RWPE1 (cell line): Measurements from ENCODE around the gene CPED1.

Source experiments
- CTCF ChIA-PET: fragments of 350-600 bp; sonication (Branson Sonifier 250); formaldehyde crosslinking; extraction: SDS; loops from one replicate; lab custom pipeline; 2021; lab: Yijun Ruan, JAX
- POLR2A ChIA-PET: fragments of 400-600 bp; formaldehyde crosslinking; extraction: SDS; loops from one replicate; lab custom pipeline; 2020; ENCODE audit warnings: antibody characterized with exemption; ENCODE audit not compliant: low non-redundant PET; lab: Yijun Ruan, JAX
- DNase-seq: peaks from one replicate; pipeline ENCODE4 v3.0.0; 2012; ENCODE audit warnings: low spot score
- H3K27ac ChIP-seq: fragments of 450-650 bp; 2 replicates; pipeline ENCODE4 v1.5.1; 2017
- CTCF ChIP-seq: fragments of 450-650 bp; conservative IDR thresholded peaks from 2 replicates; pipeline ENCODE4 v1.5.1; 2017; ENCODE audit warnings: low read depth, mild to moderate bottlenecking

The CPED1 gene

GRCh38 chr7:121083138-121083789 lies 94.8 kb downstream of the CPED1 start:
- peak; percentile 49 for DNase-seq
- ChIA-PET CTCF (interaction anchor here (0.7 to 2.5 kb wide), 3 partner anchors 25 to 1300 kb away, joined by 3 to 20 read pairs (median 5); partner anchors contain the start of gene CPED1), POLR2A (interaction anchor here (0.6 kb wide), 1 partner anchor 94 kb away, joined by 3 read pairs; no protein-coding TSS in a partner anchor)
- no peak for TF ChIP-seq CTCF
- H3K27ac ChIP-seq: no peak overlapping the region

- no peak overlapping the region for H3K27ac ChIP-seq
- POLR2A ChIA-PET: interaction anchor here (0.6 kb wide), 1 partner anchor 95 kb away, joined by 3 read pairs; no protein-coding TSS in a partner anchor
- no peak for TF ChIP-seq CTCF
- DNase-seq: peak; percentile 36
- CTCF ChIA-PET: interaction anchor here (0.7 kb wide), 1 partner anchor 24 kb away, joined by 5 read pairs; no protein-coding TSS in a partner anchor
Measured at GRCh38 chr7:121083790-121084251, 95.3 kb downstream of the CPED1 start.

GRCh38 chr7:121084256-121084655 lies 95.7 kb downstream of the CPED1 start:
- no peak overlapping the region for H3K27ac ChIP-seq
- no peak for DNase-seq
- CTCF ChIA-PET: interaction anchor here (0.6 kb wide), 2 partner anchors 77 to 1431 kb away, joined by 3 read pairs; no protein-coding TSS in a partner anchor
- POLR2A ChIA-PET: no interaction called here
- TF ChIP-seq CTCF: no peak

GRCh38 chr7:121084748-121085336 lies 96.3 kb downstream of the CPED1 start:
- H3K27ac ChIP-seq: peak overlapping the region; percentile 76
- POLR2A ChIA-PET: no interaction called here
- no peak for TF ChIP-seq CTCF
- CTCF ChIA-PET: interaction anchor here (0.6 kb wide), 2 partner anchors 78 to 1431 kb away, joined by 3 read pairs; no protein-coding TSS in a partner anchor
- peak; percentile 73 for DNase-seq

- no peak for DNase-seq
- TF ChIP-seq CTCF: no peak
- POLR2A ChIA-PET: no interaction called here
- no peak overlapping the region for H3K27ac ChIP-seq
- CTCF ChIA-PET: no interaction called here
Measured at GRCh38 chr7:121085922-121086321, 97.4 kb downstream of the CPED1 start.

- CTCF ChIA-PET: no interaction called here
- H3K27ac ChIP-seq: no peak overlapping the region
- POLR2A ChIA-PET: no interaction called here
- TF ChIP-seq CTCF: no peak
- no peak for DNase-seq
Measured at GRCh38 chr7:121088870-121089269, 100.4 kb downstream of the CPED1 start.
